ENCODE results near the gene AMT.

The AMT gene, protein sequence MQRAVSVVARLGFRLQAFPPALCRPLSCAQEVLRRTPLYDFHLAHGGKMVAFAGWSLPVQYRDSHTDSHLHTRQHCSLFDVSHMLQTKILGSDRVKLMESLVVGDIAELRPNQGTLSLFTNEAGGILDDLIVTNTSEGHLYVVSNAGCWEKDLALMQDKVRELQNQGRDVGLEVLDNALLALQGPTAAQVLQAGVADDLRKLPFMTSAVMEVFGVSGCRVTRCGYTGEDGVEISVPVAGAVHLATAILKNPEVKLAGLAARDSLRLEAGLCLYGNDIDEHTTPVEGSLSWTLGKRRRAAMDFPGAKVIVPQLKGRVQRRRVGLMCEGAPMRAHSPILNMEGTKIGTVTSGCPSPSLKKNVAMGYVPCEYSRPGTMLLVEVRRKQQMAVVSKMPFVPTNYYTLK

GRCh38 chr3:49422379-49423248 is at the start of gene AMT:
Gene AMT, minus strand, starts transcription at chr3:49422473. Its CDS starts 23 bp downstream, at chr3:49422450.
- FAIRE-seq = no peak

- no peak for FAIRE-seq
Observed at GRCh38 chr3:49470714-49471420, 48.6 kb upstream of the AMT start.

- FAIRE-seq = no peak
Observed at GRCh38 chr3:49469936-49470713, 47.9 kb upstream of the AMT start, which contains the start of gene DAG1. Gene DAG1, plus strand, starts transcription at chr3:49470267. Its CDS starts 40,268 bp downstream, at chr3:49510535.

GRCh38 chr3:49469037-49469935 is 47.0 kb upstream of the AMT start:
- no peak for FAIRE-seq

DNA sequence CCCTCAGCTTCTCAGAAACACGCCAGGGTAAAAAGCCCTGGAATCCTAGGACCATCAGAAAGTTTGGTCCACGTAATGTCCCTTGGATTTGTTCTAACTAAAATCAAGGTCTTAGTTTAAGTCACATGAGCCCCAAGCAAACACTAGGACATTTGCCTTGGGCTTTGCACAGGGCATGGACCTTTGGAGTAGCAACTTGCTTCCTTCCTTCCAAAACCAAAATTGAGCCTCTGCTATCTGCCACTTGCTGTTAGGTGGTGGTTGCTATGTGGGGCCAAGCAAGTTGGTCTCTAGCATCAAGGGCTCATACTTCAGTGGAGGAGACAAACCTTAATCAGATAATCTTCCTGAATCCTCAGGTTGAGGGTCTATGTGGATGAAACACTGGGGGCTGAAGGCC is 43.8 kb upstream of the AMT start:
- no peak for FAIRE-seq

GRCh38 chr3:49465270-49466034 is 43.2 kb upstream of the AMT start:
- no peak for FAIRE-seq

DNA sequence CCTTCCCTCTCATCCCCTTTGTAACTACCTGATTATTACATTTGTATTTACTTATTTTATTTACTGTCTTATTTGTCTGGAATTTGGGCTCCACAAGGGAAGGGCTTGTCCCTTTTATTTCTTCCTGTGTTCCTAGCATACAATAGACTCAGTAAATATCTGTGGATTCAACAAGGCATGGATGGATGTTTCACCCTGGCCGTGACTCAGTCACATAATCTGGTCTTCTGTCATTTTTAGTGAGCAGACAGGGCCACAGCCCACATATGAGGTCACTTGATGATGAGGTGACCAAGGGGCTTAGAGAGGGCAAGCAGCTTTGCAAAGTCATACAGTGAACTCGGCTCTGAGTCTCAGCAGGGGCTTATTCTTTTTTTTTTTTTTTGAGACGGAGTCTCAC is 39.9 kb upstream of the AMT start:
- FAIRE-seq = no peak

GRCh38 chr3:49461443-49462171 is 39.3 kb upstream of the AMT start:
- no peak for FAIRE-seq

- no peak for FAIRE-seq
Observed at GRCh38 chr3:49460956-49461355, 38.7 kb upstream of the AMT start.

GRCh38 chr3:49460188-49460890 is 38.1 kb upstream of the AMT start:
- no peak for FAIRE-seq

- no peak for FAIRE-seq
Observed at GRCh38 chr3:49456466-49456865, 34.2 kb upstream of the AMT start.

- FAIRE-seq = no peak
Observed at GRCh38 chr3:49454898-49455681, 32.8 kb upstream of the AMT start.

- no peak for FAIRE-seq
Observed at GRCh38 chr3:49454458-49454857, 32.2 kb upstream of the AMT start.

- FAIRE-seq = no peak
Observed at GRCh38 chr3:49453621-49454020, 31.3 kb upstream of the AMT start.

GRCh38 chr3:49445391-49445790 is 23.1 kb upstream of the AMT start:
- FAIRE-seq = no peak

GRCh38 chr3:49434731-49435130 is 12.5 kb upstream of the AMT start:
- no peak for FAIRE-seq

DNA sequence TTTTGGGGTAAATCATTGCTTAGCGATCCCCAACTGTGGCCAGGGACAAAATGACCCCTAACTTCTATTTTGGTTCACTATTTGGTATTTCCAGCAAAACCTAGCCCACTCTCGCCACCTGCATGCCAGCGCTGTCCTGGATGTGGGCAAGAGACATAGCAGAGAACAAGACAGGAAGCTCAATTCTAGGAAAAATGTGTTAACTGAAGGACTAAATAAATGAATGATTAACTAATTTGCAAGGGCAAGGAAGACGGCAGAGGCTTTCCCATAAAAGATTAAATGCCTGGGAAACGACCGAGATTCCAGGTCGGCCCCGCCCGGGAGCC is 6.4 kb upstream of the AMT start:
- FAIRE-seq = no peak

GRCh38 chr3:49427586-49427985 is 5.3 kb upstream of the AMT start:
- FAIRE-seq = no peak

Data from endometrium (tissue), 2 donors.